ENCODE results near the gene TIE1.

TIE1 gene

GRCh38 chr1:43273708-43274107, 27.1 kb upstream of the TIE1 start:
- in situ Hi-C loops (cut with MboI; ENCODE audit: low sequenced_read_pairs) = no loop called here

- in situ Hi-C loops (cut with MboI; ENCODE audit: low sequenced_read_pairs) = no loop called here
These were observed 26.5 kb upstream of the TIE1 start for GRCh38 chr1:43274125-43274803.

GRCh38 chr1:43274804-43275180, 26.0 kb upstream of the TIE1 start:
- in situ Hi-C loops (cut with MboI; ENCODE audit: low sequenced_read_pairs) = no loop called here

- in situ Hi-C loops (cut with MboI; ENCODE audit: low sequenced_read_pairs) = no loop called here
These were observed 24.8 kb upstream of the TIE1 start for GRCh38 chr1:43275826-43276620.

- in situ Hi-C loops (cut with MboI; ENCODE audit: low sequenced_read_pairs) = no loop called here
These were observed 24.1 kb upstream of the TIE1 start for GRCh38 chr1:43276673-43277072.

GRCh38 chr1:43277116-43277876, 23.5 kb upstream of the TIE1 start:
- in situ Hi-C loops (cut with MboI; ENCODE audit: low sequenced_read_pairs) = no loop called here

- in situ Hi-C loops (cut with MboI; ENCODE audit: low sequenced_read_pairs) = no loop called here
These were observed 21.6 kb upstream of the TIE1 start for GRCh38 chr1:43279161-43279560.

GRCh38 chr1:43279666-43280065, 21.1 kb upstream of the TIE1 start:
- in situ Hi-C loops (cut with MboI; ENCODE audit: low sequenced_read_pairs) = no loop called here

GRCh38 chr1:43280692-43281091, 20.1 kb upstream of the TIE1 start:
- in situ Hi-C loops (cut with MboI; ENCODE audit: low sequenced_read_pairs) = no loop called here

- in situ Hi-C loops (cut with MboI; ENCODE audit: low sequenced_read_pairs) = no loop called here
These were observed 18.3 kb upstream of the TIE1 start for GRCh38 chr1:43282220-43283195.

- in situ Hi-C loops (cut with MboI; ENCODE audit: low sequenced_read_pairs) = no loop called here
These were observed 16.7 kb upstream of the TIE1 start for GRCh38 chr1:43284065-43284464.

- in situ Hi-C loops (cut with MboI; ENCODE audit: low sequenced_read_pairs) = no loop called here
These were observed 16.2 kb upstream of the TIE1 start for GRCh38 chr1:43284546-43285110.

- in situ Hi-C loops (cut with MboI; ENCODE audit: low sequenced_read_pairs) = no loop called here
These were observed 15.4 kb upstream of the TIE1 start, which contains the start of gene C1orf210 for GRCh38 chr1:43285269-43285990. Gene C1orf210, minus strand, starts transcription at chr1:43285581. Its CDS starts 2,311 bp downstream, at chr1:43283270.

- in situ Hi-C loops (cut with MboI; ENCODE audit: low sequenced_read_pairs) = no loop called here
These were observed 14.7 kb upstream of the TIE1 start for GRCh38 chr1:43286115-43286514.

GRCh38 chr1:43286533-43286932, 14.2 kb upstream of the TIE1 start:
- in situ Hi-C loops (cut with MboI; ENCODE audit: low sequenced_read_pairs) = no loop called here

GRCh38 chr1:43288058-43288784, 12.6 kb upstream of the TIE1 start:
- in situ Hi-C loops (cut with MboI; ENCODE audit: low sequenced_read_pairs) = no loop called here

GRCh38 chr1:43288785-43289706, 11.7 kb upstream of the TIE1 start:
- in situ Hi-C loops (cut with MboI; ENCODE audit: low sequenced_read_pairs) = no loop called here

GRCh38 chr1:43292216-43292615, 8.6 kb upstream of the TIE1 start:
- in situ Hi-C loops (cut with MboI; ENCODE audit: low sequenced_read_pairs) = no loop called here

All from HL-60/S4 (cell line).